Adrenal gland (tissue), 5 donors: ENCODE results near the gene COL9A2.

Source experiments
- POLR2A ChIP-seq, 2 donors: fragments of 450-650 bp; IDR thresholded peaks; one replicate each; pipeline ENCODE4 v1.6.1; 2017; ENCODE audit warnings: antibody characterized with exemption in 2 of 2, mild to moderate bottlenecking in 2 of 2, moderate library complexity in 1 of 2
- TF ChIP-seq, protein P1 (sequence below), 6 experiments: fragments of 450-650 bp in 4 of 6; fragments of 200-600 bp in 2 of 6; sonication (generic) in 1 of 6; IDR thresholded peaks; 1 replicate in 5 of 6; 2 replicates in 1 of 6; pipeline versions ENCODE4 v1.5.1 to v1.8.0; 2016 to 2021; ENCODE audit warnings: antibody characterized with exemption in 6 of 6, mild to moderate bottlenecking in 2 of 6, moderate library complexity in 1 of 6
- donor health status: DM: no; HTN: no; CAD: no.

DNA sequence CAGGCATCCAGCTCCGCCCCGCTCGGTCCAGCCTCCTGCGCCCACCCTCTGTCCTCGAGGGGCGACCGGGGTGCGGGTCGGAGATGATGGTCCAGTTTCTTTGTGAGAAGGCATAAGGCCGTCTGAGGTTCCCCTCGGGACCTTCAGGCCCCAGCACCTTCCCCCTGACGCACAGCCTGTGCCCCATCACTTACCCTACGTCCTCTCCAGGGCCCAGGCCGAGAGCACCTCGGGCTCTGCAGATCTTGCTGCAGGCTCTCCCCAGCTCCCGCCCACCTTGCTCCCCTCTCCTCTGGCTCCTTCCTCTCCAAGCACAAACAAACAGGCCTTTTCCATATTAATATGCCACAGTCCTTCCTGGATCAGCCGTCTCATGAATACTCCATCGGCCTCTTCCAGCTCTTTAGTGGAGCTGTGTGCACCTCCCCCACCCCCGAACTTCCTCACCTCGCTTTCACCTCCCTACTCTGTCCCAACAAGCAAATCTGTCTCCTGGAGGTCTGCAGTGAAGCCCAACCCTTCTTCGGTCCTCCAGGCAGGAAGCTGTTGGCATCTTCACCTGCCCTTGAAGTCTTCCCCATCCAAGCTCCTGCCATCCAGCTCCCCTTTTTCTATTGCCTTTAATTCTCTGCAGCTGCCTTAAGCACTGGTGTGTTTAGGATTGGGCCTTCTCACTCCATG, 448 bp upstream of the COL9A2 start:
- TF ChIP-seq, protein P1, sequence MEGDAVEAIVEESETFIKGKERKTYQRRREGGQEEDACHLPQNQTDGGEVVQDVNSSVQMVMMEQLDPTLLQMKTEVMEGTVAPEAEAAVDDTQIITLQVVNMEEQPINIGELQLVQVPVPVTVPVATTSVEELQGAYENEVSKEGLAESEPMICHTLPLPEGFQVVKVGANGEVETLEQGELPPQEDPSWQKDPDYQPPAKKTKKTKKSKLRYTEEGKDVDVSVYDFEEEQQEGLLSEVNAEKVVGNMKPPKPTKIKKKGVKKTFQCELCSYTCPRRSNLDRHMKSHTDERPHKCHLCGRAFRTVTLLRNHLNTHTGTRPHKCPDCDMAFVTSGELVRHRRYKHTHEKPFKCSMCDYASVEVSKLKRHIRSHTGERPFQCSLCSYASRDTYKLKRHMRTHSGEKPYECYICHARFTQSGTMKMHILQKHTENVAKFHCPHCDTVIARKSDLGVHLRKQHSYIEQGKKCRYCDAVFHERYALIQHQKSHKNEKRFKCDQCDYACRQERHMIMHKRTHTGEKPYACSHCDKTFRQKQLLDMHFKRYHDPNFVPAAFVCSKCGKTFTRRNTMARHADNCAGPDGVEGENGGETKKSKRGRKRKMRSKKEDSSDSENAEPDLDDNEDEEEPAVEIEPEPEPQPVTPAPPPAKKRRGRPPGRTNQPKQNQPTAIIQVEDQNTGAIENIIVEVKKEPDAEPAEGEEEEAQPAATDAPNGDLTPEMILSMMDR (IDR thresholded peaks at IDR 0.05): no peak
- no peak for TF ChIP-seq POLR2A (IDR thresholded peaks at IDR 0.05)
